NCI-H2029 (cell line): ENCODE results near the gene AKAP7.
"Not testable (repeated sequence)": the region's sequence is repeated elsewhere in the genome, so short reads cannot be mapped to it uniquely, and the experiment has no call there.

Source experiments
- DNase-seq: peaks from one replicate; lab custom pipeline; 2025; lab: John Stamatoyannopoulos, UW

AKAP7 gene

GRCh38 chr6:131255434-131255833 is 120.2 kb downstream of the AKAP7 start:
- no peak for DNase-seq

- no peak for DNase-seq
These were observed 120.6 kb downstream of the AKAP7 start for GRCh38 chr6:131255911-131256310.

DNA sequence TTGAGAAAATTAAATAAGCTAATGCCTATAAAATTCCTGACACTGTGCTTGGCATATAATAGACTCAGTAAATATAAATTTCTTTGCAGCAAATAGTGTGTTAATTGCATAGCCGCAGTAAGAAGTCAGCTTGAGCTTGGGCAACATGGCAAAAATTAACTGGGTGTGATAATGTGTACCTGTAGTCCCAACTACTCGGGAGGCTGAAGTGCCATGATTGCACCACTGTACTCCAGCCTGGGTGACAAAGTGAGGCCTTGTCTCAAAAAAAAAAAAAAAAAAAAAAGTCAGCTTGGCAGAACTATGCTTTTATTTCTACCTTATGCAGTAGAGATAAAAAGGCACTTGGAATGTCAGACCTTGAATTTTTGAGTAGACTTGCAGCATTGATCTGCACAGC is 121.8 kb downstream of the AKAP7 start:
- DNase-seq = no peak

GRCh38 chr6:131258010-131258652 is 122.9 kb downstream of the AKAP7 start:
- no peak for DNase-seq

DNA sequence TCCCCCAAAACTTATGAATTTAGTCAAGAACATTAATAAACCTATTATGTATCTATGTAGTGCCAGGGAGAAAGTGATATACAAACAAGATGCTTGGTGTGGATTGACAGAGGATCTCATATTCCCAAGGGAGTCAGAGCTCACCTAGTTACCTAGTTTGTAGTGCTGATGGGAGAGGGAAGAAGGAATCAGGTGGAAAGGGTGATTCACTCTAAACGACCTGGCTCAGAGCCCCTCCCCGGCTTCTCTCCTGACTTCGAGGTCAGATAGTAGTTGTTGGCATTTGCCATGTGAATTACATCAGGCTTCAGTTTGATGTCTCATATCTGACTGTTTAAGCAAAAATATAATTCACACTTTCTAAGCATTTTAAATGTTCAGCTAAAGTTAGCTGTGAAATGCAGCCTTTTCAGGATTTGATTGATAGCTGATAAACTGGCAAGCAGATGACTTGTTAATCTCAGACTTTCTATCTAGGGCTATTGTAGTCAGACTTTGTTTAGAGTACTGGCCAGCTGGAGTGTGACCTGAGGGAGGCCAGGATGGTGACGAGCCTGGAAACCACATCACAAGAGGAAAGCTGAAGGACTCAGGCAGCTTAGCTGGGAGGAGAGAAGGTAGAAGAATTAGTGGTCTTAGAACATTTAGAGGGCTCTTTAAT is 123.7 kb downstream of the AKAP7 start:
- no peak for DNase-seq

DNA sequence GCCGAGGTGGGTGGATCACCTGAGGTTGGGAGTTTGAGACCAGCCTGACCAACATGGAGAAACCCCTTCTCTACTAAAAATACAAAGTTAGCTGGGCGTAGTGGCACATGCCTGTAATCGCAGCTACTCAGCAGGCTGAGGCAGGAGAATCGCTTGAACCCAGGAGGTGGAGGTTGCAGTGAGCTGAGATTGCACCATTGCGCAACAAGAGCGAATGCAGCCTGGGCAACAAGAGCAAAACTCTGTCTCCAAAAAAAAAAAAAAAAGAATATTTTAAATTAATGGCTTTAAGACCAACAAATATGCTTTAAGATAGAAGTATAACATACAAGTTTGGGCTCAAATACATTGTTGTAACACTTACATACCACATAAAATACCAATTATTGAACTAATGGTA is 125.7 kb downstream of the AKAP7 start:
- not testable (repeated sequence) for DNase-seq

- no peak for DNase-seq
These were observed 126.8 kb downstream of the AKAP7 start for GRCh38 chr6:131262060-131262459.

GRCh38 chr6:131265939-131266338 is 130.7 kb downstream of the AKAP7 start:
- no peak for DNase-seq

DNA sequence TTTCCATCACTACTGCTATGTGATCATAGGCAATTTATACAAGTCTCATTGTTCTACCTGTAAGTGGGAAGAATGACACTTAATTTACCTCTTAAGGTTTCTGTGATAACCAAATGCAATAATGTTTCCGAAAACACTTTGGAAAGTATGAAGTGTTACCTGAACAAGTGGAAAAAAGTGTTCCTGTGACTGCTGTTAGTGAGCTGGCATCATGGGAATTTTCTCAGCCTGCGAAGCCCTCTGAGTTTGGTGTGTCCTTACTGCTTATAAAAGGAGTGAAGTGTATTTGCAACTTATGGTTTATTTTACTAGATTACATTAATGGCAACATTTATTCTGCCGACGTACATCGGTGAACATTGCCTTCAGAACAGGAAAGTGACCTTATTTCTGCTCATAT is 133.0 kb downstream of the AKAP7 start:
- no peak for DNase-seq

- no peak for DNase-seq
These were observed 134.5 kb downstream of the AKAP7 start for GRCh38 chr6:131269565-131270391.

DNA sequence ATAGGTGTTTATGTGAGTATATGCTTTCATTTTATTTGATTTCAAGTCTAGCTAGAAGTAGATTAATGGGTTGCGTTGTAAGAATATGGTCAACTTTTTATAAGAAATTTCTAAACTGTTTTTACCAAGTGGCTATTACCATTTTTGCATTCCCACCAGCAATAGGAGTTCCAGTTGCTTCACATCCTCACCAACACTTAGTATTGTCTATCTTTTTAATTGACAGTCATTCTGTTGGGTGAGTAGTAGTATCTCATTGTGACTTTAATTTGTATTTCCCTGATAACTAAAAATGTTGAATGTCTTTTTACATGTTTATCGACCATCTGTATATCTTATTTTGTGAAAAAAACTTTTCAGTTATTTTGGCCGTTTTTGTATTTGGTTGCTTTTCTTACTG is 135.3 kb downstream of the AKAP7 start:
- DNase-seq = no peak

DNA sequence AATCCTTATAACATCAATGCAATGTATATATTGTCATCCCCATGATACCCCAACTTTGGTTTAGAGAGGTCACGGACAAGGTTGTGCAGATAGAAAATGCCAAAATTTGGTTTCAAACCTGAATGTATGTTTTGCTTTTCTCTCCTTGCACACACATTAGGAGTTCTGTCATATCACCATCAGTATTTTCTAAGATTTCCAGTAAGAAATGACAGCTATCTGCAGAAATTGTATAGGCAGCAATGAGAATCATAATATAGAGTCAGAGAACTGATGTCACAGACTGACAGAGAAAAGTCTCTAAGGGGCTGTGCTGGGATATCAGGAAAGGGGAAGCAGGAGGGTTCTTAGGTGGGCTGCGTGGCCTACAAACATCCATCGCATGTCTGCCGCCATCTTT is 140.0 kb downstream of the AKAP7 start:
- DNase-seq = no peak

DNA sequence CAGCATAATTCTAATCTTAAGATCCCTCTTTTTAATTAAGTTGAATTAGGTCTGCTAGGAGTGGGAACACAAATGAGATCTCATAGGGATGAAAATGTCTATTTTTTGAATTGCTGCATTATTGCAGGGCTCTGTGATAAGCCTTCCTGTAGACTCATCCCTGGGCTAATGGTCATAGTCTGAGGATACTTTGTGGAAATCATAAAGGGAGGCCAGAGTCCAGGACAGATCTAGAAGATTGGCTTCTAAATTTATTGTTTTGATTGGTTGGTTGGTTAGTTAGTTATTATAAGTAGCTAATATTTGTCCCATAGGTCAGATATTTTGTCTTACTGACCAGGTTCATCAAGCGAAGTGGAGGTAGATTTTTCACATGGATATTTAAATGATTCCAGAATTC is 142.3 kb downstream of the AKAP7 start:
- no peak for DNase-seq

- DNase-seq = no peak
These were observed 146.4 kb downstream of the AKAP7 start for GRCh38 chr6:131281471-131282270.

DNA sequence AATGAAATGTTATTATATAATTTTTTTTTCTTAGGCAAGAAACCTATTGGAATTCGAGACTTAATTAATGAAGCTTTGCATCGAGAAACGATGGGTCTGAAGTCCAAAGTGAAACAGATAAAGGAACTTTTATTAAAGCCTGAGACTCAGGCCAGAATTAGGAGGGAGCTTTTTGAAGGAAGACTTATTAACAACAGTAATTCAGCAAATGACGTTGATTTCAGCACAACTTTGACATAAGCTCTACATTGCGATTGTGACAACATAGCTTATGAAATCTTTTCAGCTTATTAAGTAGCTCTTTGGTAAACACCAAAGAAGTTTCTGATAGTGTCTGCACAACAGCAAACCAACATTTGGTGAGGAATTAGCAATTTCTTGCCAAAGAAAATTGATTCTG is 147.1 kb downstream of the AKAP7 start:
- DNase-seq = no peak

DNA sequence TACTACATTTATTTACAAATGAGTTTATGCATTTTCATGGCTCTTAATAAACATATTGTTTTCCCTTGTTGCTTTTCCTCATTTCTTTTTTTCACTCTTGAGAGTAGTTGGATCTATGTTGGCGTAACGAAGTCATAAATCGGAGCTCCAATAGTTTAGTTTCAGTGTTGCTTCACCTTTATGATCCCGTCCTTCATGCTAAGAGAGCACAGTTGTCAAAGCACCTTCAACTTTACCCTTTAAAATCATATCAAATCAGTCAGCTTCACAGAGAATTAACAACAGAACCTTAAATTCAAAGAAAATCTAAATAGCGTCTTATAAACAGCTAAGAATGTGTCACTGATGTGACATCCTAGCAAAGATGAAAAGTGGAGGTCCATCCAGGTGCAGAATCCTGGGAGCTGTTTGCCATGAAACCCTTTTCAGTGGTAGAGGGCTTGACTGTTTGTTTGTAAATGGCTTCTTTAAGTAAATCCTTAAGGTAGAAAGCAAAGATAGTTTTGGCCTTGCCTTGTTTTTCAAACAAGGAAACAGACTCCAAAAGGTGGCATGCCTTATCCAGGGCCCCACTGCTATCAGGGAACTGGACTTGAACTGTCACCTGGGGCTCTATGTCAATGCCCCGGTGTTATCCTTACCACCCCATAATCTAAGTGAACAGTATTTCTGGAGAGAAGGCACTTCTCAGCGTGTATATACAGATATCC is 148.4 kb downstream of the AKAP7 start:
- DNase-seq = no peak

GRCh38 chr6:131285548-131285947 is 150.3 kb downstream of the AKAP7 start:
- no peak for DNase-seq

- no peak for DNase-seq
These were observed 151.3 kb downstream of the AKAP7 start for GRCh38 chr6:131286469-131287040.

DNA sequence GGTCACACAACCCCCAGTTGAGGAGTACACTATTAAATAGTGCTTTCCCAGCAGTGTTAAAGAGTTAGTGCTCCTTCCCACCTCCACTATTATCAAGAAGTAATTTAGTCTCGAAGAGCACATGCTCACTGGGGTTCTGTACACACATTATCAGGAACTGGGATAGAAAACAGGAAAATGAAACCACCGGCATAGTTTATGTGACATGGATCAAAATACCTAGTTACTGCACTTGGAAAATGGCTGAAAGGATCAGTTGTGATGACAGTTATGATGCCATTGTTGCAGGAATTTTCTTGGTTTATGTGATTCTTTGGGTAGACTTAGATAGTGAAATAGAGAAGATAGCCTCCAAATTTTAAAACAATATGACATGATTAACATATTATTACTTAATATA is 152.9 kb downstream of the AKAP7 start:
- no peak for DNase-seq

GRCh38 chr6:131290955-131291354 is 155.7 kb downstream of the AKAP7 start:
- no peak for DNase-seq
